Suprapubic skin (tissue), 3 donors: ENCODE data around the gene IMMT.

Experiments used
- CTCF ChIP-seq, 2 donors: fragments of 200-600 bp in 1 of 2; fragments of 450-650 bp in 1 of 2; sonication (generic) in 1 of 2; IDR thresholded peaks; one replicate each; pipeline ENCODE4 v1.5.1; 2016 to 2019; ENCODE audit warnings: antibody characterized with exemption in 2 of 2, mild to moderate bottlenecking in 1 of 2, moderate library complexity in 1 of 2
- POLR2AphosphoS5 ChIP-seq, 3 donors: sonication (generic); formaldehyde crosslinking; IDR thresholded peaks; one replicate each; pipeline ENCODE4 v1.6.1; 2017; ENCODE audit warnings: antibody characterized with exemption in 3 of 3

DNA sequence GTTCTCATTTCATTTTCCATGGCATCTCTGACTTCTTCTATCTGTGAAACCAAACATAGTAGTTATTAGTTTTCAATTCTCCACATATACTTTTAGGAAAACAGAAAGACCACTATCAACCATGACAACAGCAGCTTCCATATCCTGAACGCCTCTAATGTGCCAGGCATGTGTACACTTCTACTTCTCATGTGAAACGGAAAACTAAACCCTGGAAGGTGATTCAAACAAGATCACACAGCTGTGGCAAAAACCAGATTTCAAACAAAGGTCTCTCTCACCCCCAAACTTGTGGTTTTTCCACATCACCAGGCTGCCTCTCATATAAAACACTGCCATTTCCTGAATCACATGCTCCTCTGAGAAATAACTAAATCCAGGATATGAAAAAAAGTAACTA lies 47.5 kb downstream of the IMMT start:
- TF ChIP-seq CTCF (IDR thresholded peaks at IDR 0.05) = no peak
- no peak for TF ChIP-seq POLR2AphosphoS5 (IDR thresholded peaks at IDR 0.05)
